HepG2 (cell line): Measurements from ENCODE around the gene HOMEZ. TPM values are rescaled to one million over a fixed set of nuclear protein-coding genes. Genes with fewer than 3 reads are reported as not detected.

ENCODE experiments used
- BHLHE40 ChIP-seq: IDR thresholded peaks from 2 replicates; pipeline ENCODE4 v1.6.1; 2011; ENCODE audit warnings: low read length, improper control_type of control experiment
- CEBPB ChIP-seq: IDR thresholded peaks from 2 replicates; pipeline ENCODE4 v1.6.1; 2011; ENCODE audit warnings: low read depth, low read length, improper control_type of control experiment, borderline replicate concordance
- DR1 ChIP-seq: sonication (generic); formaldehyde crosslinking; IDR thresholded peaks from 2 replicates; pipeline ENCODE4 v1.8.0; 2021; ENCODE audit warnings: mild to moderate bottlenecking, missing genetic modification reagents, inconsistent platforms
- IRF2 ChIP-seq: IDR thresholded peaks from 2 replicates; pipeline ENCODE4 v1.6.1; 2018; ENCODE audit warnings: missing genetic modification reagents, missing compliant biosample characterization
- JARID2 ChIP-seq: sonication (generic); formaldehyde crosslinking; IDR thresholded peaks from 2 replicates; pipeline ENCODE4 v1.8.1; 2023; ENCODE audit warnings: missing genetic modification reagents, inconsistent platforms; ENCODE audit not compliant: insufficient replicate concordance
- KLF6 ChIP-seq: IDR thresholded peaks from 2 replicates; pipeline ENCODE4 v1.8.0; 2016; ENCODE audit warnings: missing biosample characterization, missing genetic modification reagents
- MAF1 ChIP-seq: sonication (generic); formaldehyde crosslinking; IDR thresholded peaks from 2 replicates; pipeline ENCODE4 v1.5.0; 2020; ENCODE audit warnings: missing genetic modification reagents, borderline replicate concordance
- MED13 ChIP-seq: sonication (generic); formaldehyde crosslinking; IDR thresholded peaks from 2 replicates; pipeline ENCODE4 v1.5.0; 2020; ENCODE audit warnings: missing genetic modification reagents
- NCOA2 ChIP-seq: sonication (generic); formaldehyde crosslinking; IDR thresholded peaks from 2 replicates; pipeline ENCODE4 v1.8.0; 2022; ENCODE audit warnings: inconsistent platforms
- PAX8 ChIP-seq: sonication (generic); formaldehyde crosslinking; IDR thresholded peaks from 2 replicates; pipeline ENCODE4 v1.8.0; 2022; ENCODE audit warnings: mild to moderate bottlenecking, missing genetic modification reagents, borderline replicate concordance
- XBP1 ChIP-seq: sonication (generic); formaldehyde crosslinking; IDR thresholded peaks from 2 replicates; pipeline ENCODE4 v1.5.0; 2020; ENCODE audit warnings: missing genetic modification reagents
- ZBTB42 ChIP-seq: sonication (generic); formaldehyde crosslinking; IDR thresholded peaks from 2 replicates; pipeline ENCODE4 v1.5.0; 2020; ENCODE audit warnings: mild to moderate bottlenecking, missing genetic modification reagents
- ZIK1 ChIP-seq: sonication (generic); formaldehyde crosslinking; IDR thresholded peaks from 2 replicates; pipeline ENCODE4 v1.5.0; 2020; ENCODE audit warnings: mild to moderate bottlenecking, low read depth, missing genetic modification reagents, borderline replicate concordance
- ZNF207 ChIP-seq: fragments of 450-650 bp; IDR thresholded peaks from 2 replicates; pipeline ENCODE4 v1.6.1; 2016; ENCODE audit warnings: antibody characterized with exemption, borderline replicate concordance
- ZNF326 ChIP-seq: sonication (generic); formaldehyde crosslinking; IDR thresholded peaks from 2 replicates; pipeline ENCODE4 v1.4.0; 2020; ENCODE audit warnings: missing genetic modification reagents, borderline replicate concordance
- ZSCAN20 ChIP-seq: sonication (generic); formaldehyde crosslinking; IDR thresholded peaks from 2 replicates; pipeline ENCODE4 v1.4.0; 2020; ENCODE audit warnings: missing genetic modification reagents, mild to moderate bottlenecking, borderline replicate concordance
- polyA plus RNA-seq, 8 experiments: library from polyadenylated mRNA; depleted of rRNA in 3 of 8; stranded (reverse) in 7 of 8; unstranded in 1 of 8; fragments of >200 nt; fragmentation: Illumina TruSeq in 4 of 8; extraction: Trizol in 4 of 8; gene quantifications; 2 replicates each; pipeline versions ENCODE4 v1.2.1 to v1.2.3, GENCODE V29; 2011 to 2016; ENCODE audit warnings: low read depth in 4 of 8, missing spikeins in 1 of 8, mixed read lengths in 1 of 8; ENCODE audit not compliant: insufficient read depth in 1 of 8
- total RNA-seq, 5 experiments: library from RNA; depleted of rRNA; stranded (reverse); fragments of >200 nt; fragmentation: Illumina TruSeq; extraction: Trizol; gene quantifications; 2 replicates each; pipeline ENCODE4 v1.2.3, GENCODE V29; 2016; ENCODE audit warnings: low read depth in 1 of 5
- TF ChIP-seq, protein P1 (sequence below), 2 experiments: IDR thresholded peaks; 2 replicates each; pipeline ENCODE4 v1.6.1; 2011 to 2012; ENCODE audit warnings: low read length in 2 of 2, borderline replicate concordance in 1 of 2, low read depth in 1 of 2, mild to moderate bottlenecking in 1 of 2, moderate library complexity in 1 of 2
- TF ChIP-seq, protein P2 (sequence below): sonication (generic); formaldehyde crosslinking; IDR thresholded peaks from 2 replicates; pipeline ENCODE4 v1.4.0; 2020; ENCODE audit warnings: missing genetic modification reagents
- TF ChIP-seq, protein P3 (sequence below): sonication (generic); formaldehyde crosslinking; IDR thresholded peaks from 2 replicates; pipeline ENCODE4 v1.4.0; 2020; ENCODE audit warnings: missing genetic modification reagents, borderline replicate concordance
- TF ChIP-seq, protein P4 (sequence below): sonication (generic); formaldehyde crosslinking; IDR thresholded peaks from 2 replicates; pipeline ENCODE4 v1.4.0; 2020; ENCODE audit warnings: mild to moderate bottlenecking, missing genetic modification reagents

HOMEZ gene
- total and polyA plus RNA-seq, 2 of the 13 experiments (the other 11 are each of a cell fraction or from before 2014, with no cell fraction given), result 14.5 to 31.8 TPM

DNA sequence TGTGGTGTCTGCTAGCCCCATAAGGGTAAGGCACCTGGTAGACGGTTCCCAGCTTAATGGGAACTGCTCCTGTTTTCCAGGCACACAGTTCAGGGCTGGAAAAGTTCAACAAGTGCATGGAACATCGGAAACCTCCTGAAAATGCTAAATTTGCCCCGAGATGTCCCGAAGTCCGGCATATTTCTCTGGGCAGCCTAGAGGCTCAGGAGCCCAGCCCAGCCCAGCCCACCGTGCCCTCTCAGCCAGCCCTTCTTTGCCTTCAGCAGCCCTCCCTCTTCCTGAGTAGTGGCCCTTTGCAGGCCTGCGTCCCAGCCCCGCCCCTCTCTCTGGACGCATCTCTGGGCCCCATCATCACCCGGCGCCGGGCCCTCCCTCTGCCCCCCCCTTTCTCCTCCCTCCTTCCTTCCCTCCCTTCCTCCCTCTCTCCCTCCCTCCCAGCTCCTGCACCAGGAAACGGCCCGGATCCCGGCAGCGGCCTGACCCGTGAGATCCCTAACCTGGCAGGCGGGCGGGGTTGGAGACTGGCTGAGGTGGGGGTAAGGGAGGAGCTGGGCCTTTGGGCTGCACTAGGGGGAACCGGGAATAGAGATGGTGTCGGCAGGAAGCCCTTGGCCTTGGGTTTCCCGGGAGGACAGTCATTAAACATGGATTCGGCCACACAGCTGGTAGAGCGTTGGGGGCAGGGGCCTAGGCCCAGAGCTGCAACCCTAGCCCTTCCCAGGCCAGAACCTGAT is 20.6 kb upstream of the HOMEZ start, which contains the start of gene BCL2L2 (continued):
- no peak for TF ChIP-seq CEBPB
- no peak; the same call in 1 of the 2 replicates for TF ChIP-seq MAF1 (CRISPR knock-in tag)
- TF ChIP-seq, protein P1, sequence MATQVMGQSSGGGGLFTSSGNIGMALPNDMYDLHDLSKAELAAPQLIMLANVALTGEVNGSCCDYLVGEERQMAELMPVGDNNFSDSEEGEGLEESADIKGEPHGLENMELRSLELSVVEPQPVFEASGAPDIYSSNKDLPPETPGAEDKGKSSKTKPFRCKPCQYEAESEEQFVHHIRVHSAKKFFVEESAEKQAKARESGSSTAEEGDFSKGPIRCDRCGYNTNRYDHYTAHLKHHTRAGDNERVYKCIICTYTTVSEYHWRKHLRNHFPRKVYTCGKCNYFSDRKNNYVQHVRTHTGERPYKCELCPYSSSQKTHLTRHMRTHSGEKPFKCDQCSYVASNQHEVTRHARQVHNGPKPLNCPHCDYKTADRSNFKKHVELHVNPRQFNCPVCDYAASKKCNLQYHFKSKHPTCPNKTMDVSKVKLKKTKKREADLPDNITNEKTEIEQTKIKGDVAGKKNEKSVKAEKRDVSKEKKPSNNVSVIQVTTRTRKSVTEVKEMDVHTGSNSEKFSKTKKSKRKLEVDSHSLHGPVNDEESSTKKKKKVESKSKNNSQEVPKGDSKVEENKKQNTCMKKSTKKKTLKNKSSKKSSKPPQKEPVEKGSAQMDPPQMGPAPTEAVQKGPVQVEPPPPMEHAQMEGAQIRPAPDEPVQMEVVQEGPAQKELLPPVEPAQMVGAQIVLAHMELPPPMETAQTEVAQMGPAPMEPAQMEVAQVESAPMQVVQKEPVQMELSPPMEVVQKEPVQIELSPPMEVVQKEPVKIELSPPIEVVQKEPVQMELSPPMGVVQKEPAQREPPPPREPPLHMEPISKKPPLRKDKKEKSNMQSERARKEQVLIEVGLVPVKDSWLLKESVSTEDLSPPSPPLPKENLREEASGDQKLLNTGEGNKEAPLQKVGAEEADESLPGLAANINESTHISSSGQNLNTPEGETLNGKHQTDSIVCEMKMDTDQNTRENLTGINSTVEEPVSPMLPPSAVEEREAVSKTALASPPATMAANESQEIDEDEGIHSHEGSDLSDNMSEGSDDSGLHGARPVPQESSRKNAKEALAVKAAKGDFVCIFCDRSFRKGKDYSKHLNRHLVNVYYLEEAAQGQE (IDR thresholded peaks at IDR 0.05; ENCODE audit: borderline replicate concordance in 1 of 2, low read depth in 1 of 2, low read length in 2 of 2), result peak in 1 of 2 experiments; percentile 70; a peak in 2 of 4 replicates
- TF ChIP-seq ZBTB42, result 0 out of 2 replicates have a peak, but pooled peaks have one; percentile 60
- TF ChIP-seq, protein P2, sequence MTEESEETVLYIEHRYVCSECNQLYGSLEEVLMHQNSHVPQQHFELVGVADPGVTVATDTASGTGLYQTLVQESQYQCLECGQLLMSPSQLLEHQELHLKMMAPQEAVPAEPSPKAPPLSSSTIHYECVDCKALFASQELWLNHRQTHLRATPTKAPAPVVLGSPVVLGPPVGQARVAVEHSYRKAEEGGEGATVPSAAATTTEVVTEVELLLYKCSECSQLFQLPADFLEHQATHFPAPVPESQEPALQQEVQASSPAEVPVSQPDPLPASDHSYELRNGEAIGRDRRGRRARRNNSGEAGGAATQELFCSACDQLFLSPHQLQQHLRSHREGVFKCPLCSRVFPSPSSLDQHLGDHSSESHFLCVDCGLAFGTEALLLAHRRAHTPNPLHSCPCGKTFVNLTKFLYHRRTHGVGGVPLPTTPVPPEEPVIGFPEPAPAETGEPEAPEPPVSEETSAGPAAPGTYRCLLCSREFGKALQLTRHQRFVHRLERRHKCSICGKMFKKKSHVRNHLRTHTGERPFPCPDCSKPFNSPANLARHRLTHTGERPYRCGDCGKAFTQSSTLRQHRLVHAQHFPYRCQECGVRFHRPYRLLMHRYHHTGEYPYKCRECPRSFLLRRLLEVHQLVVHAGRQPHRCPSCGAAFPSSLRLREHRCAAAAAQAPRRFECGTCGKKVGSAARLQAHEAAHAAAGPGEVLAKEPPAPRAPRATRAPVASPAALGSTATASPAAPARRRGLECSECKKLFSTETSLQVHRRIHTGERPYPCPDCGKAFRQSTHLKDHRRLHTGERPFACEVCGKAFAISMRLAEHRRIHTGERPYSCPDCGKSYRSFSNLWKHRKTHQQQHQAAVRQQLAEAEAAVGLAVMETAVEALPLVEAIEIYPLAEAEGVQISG (CRISPR knock-in tag), result peak; percentile 91
- peak; percentile 87; the same call in 1 of the 2 replicates for TF ChIP-seq ZSCAN20 (CRISPR knock-in tag)
- TF ChIP-seq ZNF207, result no peak
- TF ChIP-seq JARID2, result peak; percentile 96
- TF ChIP-seq MED13, result no peak; the same call in 1 of the 2 replicates
- TF ChIP-seq ZIK1 (CRISPR knock-in tag), result no peak; the same call in 1 of the 2 replicates
- TF ChIP-seq DR1 (CRISPR knock-in tag), result peak; percentile 92; the same call in 1 of the 2 replicates
- peak; percentile 95 for TF ChIP-seq IRF2 (CRISPR knock-in tag)
- TF ChIP-seq ZNF326 (CRISPR knock-in tag), result no peak
- no peak for TF ChIP-seq XBP1 (CRISPR knock-in tag)
- TF ChIP-seq BHLHE40, result no peak; the same call in 1 of the 2 replicates
- TF ChIP-seq PAX8 (CRISPR knock-in tag), result no peak
- peak; percentile 71 for TF ChIP-seq NCOA2 (CRISPR knock-in tag)
- TF ChIP-seq, protein P3, sequence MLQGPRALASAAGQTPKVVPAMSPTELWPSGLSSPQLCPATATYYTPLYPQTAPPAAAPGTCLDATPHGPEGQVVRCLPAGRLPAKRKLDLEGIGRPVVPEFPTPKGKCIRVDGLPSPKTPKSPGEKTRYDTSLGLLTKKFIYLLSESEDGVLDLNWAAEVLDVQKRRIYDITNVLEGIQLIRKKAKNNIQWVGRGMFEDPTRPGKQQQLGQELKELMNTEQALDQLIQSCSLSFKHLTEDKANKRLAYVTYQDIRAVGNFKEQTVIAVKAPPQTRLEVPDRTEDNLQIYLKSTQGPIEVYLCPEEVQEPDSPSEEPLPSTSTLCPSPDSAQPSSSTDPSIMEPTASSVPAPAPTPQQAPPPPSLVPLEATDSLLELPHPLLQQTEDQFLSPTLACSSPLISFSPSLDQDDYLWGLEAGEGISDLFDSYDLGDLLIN (CRISPR knock-in tag), result peak; percentile 94; the same call in 1 of the 2 replicates
- no peak; the same call in 1 of the 2 replicates for TF ChIP-seq KLF6 (CRISPR knock-in tag)
- TF ChIP-seq, protein P4, sequence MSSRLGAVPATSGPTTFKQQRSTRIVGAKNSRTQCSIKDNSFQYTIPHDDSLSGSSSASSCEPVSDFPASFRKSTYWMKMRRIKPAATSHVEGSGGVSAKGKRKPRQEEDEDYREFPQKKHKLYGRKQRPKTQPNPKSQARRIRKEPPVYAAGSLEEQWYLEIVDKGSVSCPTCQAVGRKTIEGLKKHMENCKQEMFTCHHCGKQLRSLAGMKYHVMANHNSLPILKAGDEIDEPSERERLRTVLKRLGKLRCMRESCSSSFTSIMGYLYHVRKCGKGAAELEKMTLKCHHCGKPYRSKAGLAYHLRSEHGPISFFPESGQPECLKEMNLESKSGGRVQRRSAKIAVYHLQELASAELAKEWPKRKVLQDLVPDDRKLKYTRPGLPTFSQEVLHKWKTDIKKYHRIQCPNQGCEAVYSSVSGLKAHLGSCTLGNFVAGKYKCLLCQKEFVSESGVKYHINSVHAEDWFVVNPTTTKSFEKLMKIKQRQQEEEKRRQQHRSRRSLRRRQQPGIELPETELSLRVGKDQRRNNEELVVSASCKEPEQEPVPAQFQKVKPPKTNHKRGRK (CRISPR knock-in tag), result peak; percentile 80
